ENCODE results near the gene ZYX. TPM values are rescaled to one million over a fixed set of nuclear protein-coding genes. Genes with fewer than 3 reads are reported as not detected.
A peak's percentile ranks its signal among the peaks of the same experiment; 100 is the strongest.

Gene ZYX
- total RNA-seq, 1 experiment from 2014 or later = 260 TPM

DNA sequence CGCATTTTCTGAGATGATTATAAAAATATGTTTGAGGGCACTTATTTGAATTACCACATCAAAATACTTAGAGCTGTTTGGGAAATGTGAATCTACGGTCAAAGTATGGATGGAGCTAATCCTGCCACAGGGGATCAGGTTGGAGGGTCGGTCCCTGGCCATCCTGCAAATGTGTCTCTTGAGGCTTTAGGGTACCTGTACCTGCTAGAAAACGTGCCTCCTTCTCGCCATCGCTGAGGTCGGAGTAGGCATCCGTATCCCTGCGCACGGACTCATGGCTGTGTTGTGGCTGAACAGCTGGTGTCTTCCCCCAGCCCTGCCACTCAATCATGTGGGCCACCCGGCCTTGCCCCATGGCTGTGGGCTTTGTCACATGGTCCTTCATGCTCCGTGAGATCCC, 22.5 kb upstream of the ZYX start:
- Mint-ChIP-seq H3K27me3 (ENCODE audit: insufficient read depth, unreplicated experiment) (peaks cover 49% of the 10 kb centered on the region), H3K27ac (ENCODE audit: low read depth, unreplicated experiment) (no peak overlapping the region), H3K9me3 (ENCODE audit: unreplicated experiment) (no peaks in the 10 kb centered on the region), H3K36me3 (ENCODE audit: insufficient read depth, unreplicated experiment) (no peaks in the 10 kb centered on the region), H3K4me3 (ENCODE audit: unreplicated experiment) (no peak overlapping the region), H3K4me1 (ENCODE audit: insufficient read depth, unreplicated experiment) (no peaks in the 10 kb centered on the region)
- DNase-seq (ENCODE audit: unreplicated experiment) = no peak
- intact Hi-C loops (cut with micrococcal nuclease) = no loop called here
- no TSS peak for BruUV-seq (replicated peaks)
- ChIA-PET CTCF (interaction anchor here (0.7 kb wide), 1 partner anchor 59 kb away, joined by 3 read pairs; no protein-coding TSS in a partner anchor), POLR2A (no interaction called here)
- no peak for TF ChIP-seq CTCF (IDR thresholded peaks at IDR 0.05; ENCODE audit: unreplicated experiment)

GRCh38 chr7:143359771-143360353, 21.3 kb upstream of the ZYX start:
- intact Hi-C loops (cut with micrococcal nuclease) = no loop called here
- Mint-ChIP-seq H3K27ac (ENCODE audit: low read depth, unreplicated experiment) (no peak overlapping the region), H3K9me3 (ENCODE audit: unreplicated experiment) (no peaks in the 10 kb centered on the region), H3K4me1 (ENCODE audit: insufficient read depth, unreplicated experiment) (no peaks in the 10 kb centered on the region), H3K36me3 (ENCODE audit: insufficient read depth, unreplicated experiment) (no peaks in the 10 kb centered on the region), H3K4me3 (ENCODE audit: unreplicated experiment) (no peak overlapping the region), H3K27me3 (ENCODE audit: insufficient read depth, unreplicated experiment) (peaks cover 62% of the 10 kb centered on the region)
- TF ChIP-seq CTCF (IDR thresholded peaks at IDR 0.05; ENCODE audit: unreplicated experiment) = no peak
- ChIA-PET CTCF (interaction anchor here (0.7 to 1.3 kb wide), 5 partner anchors 9 to 317 kb away, joined by 3 to 4 read pairs (median 3); no protein-coding TSS in a partner anchor), POLR2A (interaction anchor here (0.6 kb wide), 1 partner anchor 32 kb away, joined by 3 read pairs; no protein-coding TSS in a partner anchor)
- no TSS peak for BruUV-seq (replicated peaks)
- DNase-seq (ENCODE audit: unreplicated experiment) = no peak

DNA sequence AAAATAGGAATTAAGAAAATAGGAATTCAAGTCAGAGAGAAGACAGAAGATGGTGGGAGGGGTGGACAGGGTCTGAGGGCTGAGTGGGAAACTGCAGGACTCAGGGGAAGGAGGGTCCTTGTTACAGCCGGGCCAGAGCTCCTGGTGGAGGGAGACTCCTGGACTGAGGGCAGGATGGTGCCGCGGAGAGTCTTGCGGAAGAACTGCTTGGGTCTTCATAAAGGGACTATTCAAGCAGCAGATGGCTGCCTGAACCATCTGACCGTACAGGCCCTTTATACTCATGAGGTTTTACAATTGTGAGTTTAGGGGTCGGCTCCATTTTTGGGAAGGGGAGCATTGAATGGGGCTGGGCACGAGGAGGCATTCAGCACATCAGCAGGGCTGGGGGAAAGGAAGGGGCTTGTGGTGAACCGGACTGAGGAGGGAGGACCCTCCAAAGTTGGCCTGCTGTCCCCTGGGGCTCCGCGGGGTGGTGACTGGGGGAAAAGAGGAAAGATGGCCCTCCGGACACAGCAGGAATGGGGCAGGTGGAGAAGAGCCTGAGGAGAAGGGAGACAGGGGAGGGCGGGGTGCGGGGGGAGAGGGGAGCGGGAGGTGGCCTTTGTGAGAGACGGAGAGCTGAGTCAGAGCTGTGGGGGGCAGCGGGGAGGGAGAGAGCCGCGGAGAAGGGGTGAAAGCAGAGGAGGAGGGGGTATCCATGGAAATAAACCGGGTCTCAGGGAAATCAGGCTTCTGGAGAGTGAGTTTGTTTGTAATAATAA, 20.2 kb upstream of the ZYX start:
- H3K27me3 Mint-ChIP-seq (ENCODE audit: insufficient read depth, unreplicated experiment) = peaks cover 70% of the 10 kb centered on the region
- DNase-seq (ENCODE audit: unreplicated experiment) = no peak
- ChIA-PET POLR2A (no interaction called here), CTCF (interaction anchor here (0.5 to 1.3 kb wide), 5 partner anchors 12 to 121 kb away, joined by 3 to 5 read pairs (median 3); no protein-coding TSS in a partner anchor)
- intact Hi-C loops (cut with micrococcal nuclease) = no loop called here
- no peaks in the 10 kb centered on the region for H3K36me3 Mint-ChIP-seq (ENCODE audit: insufficient read depth, unreplicated experiment)
- H3K4me3 Mint-ChIP-seq (ENCODE audit: unreplicated experiment) = peak overlapping the region; percentile 73
- no TSS peak for BruUV-seq (replicated peaks)
- H3K27ac Mint-ChIP-seq (ENCODE audit: low read depth, unreplicated experiment) = no peak overlapping the region
- H3K4me1 Mint-ChIP-seq (ENCODE audit: insufficient read depth, unreplicated experiment) = no peaks in the 10 kb centered on the region
- H3K9me3 Mint-ChIP-seq (ENCODE audit: unreplicated experiment) = no peaks in the 10 kb centered on the region
- TF ChIP-seq CTCF (IDR thresholded peaks at IDR 0.05; ENCODE audit: unreplicated experiment) = no peak

DNA sequence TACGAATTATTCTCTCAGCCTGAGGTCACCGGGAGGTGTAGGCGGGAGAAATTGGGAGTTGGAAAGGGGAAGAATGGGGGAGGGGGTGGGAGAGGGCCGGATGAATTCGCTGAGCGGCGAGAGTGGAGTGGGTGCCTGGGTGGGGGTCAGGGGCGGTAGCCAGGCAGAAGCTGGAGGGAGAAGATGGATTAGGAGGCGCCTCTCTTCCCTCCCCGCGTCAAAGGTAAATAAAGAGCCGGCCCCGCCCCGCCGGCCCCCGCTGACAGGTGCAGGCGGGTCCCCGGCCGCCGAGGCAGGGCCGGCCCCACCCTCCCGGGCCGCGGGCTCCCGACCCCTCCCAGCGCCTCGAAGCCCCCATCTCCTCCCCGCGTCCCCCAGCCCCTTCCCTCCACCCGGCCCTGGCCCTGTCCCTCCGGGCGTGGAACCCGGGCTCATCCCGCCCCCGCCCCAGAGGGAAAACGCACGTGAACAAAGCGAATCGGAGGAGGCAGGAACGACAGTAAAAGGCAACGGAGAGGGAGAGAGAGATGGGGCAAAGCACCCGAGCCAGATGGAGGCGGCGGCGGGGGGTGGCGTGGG, 19.5 kb upstream of the ZYX start:
- no peaks in the 10 kb centered on the region for H3K4me1 Mint-ChIP-seq (ENCODE audit: insufficient read depth, unreplicated experiment)
- no peaks in the 10 kb centered on the region for H3K9me3 Mint-ChIP-seq (ENCODE audit: unreplicated experiment)
- H3K36me3 Mint-ChIP-seq (ENCODE audit: insufficient read depth, unreplicated experiment) = no peaks in the 10 kb centered on the region
- H3K27ac Mint-ChIP-seq (ENCODE audit: low read depth, unreplicated experiment) = no peak overlapping the region
- TF ChIP-seq CTCF (IDR thresholded peaks at IDR 0.05; ENCODE audit: unreplicated experiment) = no peak
- no TSS peak for BruUV-seq (replicated peaks)
- POLR2A ChIA-PET = interaction anchor here (1.3 kb wide), 1 partner anchor 11 kb away, joined by 4 read pairs; no protein-coding TSS in a partner anchor
- H3K4me3 Mint-ChIP-seq (ENCODE audit: unreplicated experiment) = peak overlapping the region; percentile 73
- no peak for DNase-seq (ENCODE audit: unreplicated experiment)
- H3K27me3 Mint-ChIP-seq (ENCODE audit: insufficient read depth, unreplicated experiment) = peaks cover 70% of the 10 kb centered on the region
- CTCF ChIA-PET = interaction anchor here (1.3 kb wide), 1 partner anchor 13 kb away, joined by 3 read pairs; no protein-coding TSS in a partner anchor
- intact Hi-C loops (cut with micrococcal nuclease) = no loop called here

All from MCF 10A (cell line).